ENCODE results near the gene TSGA10IP. TPM values are rescaled to one million over a fixed set of nuclear protein-coding genes. Genes with fewer than 3 reads are reported as not detected.

The TSGA10IP gene
- total RNA-seq, 1 experiment from 2014 or later: 3.4 TPM

- ChIA-PET CTCF (interaction anchor here (0.6 to 2.8 kb wide), 9 partner anchors 9 to 762 kb away, joined by 3 to 47 read pairs (median 4); partner anchors contain the start of genes CCDC85B, FIBP and MUS81), POLR2A (interaction anchor here (0.7 to 1.3 kb wide), 3 partner anchors 8 to 48 kb away, joined by 3 to 7 read pairs (median 3); partner anchors contain the start of gene CCDC85B)
- ATAC-seq (no peak), DNase-seq (ENCODE audit: low spot score) (no peak)
- H3K36me3 Mint-ChIP-seq: no peaks in the 10 kb centered on the region; the same call in 1 of the 2 replicates
- H3K4me3 Mint-ChIP-seq: peak overlapping the region; percentile 71
- H3K9me3 Mint-ChIP-seq: no peaks in the 10 kb centered on the region
- H3K27ac Mint-ChIP-seq: no peak overlapping the region
- peaks cover 65% of the 10 kb centered on the region for H3K27me3 Mint-ChIP-seq (ENCODE audit: low read depth)
- H3K4me1 Mint-ChIP-seq: peaks cover 8% of the 10 kb centered on the region
- TF ChIP-seq USF1 (CRISPR knock-in tag; IDR thresholded peaks at IDR 0.05) (no peak), ATF6 (CRISPR knock-in tag; IDR thresholded peaks at IDR 0.05) (no peak), SP1 (CRISPR knock-in tag; conservative IDR thresholded peaks at IDR 0.05) (no peak), STAT6 (CRISPR knock-in tag; conservative IDR thresholded peaks at IDR 0.05; ENCODE audit: low read depth) (no peak), ZNF532 (CRISPR knock-in tag; IDR thresholded peaks at IDR 0.05; ENCODE audit: borderline replicate concordance) (no peak), CDX4 (CRISPR knock-in tag; IDR thresholded peaks at IDR 0.05; ENCODE audit: borderline replicate concordance) (no peak), JUN (CRISPR knock-in tag; IDR thresholded peaks at IDR 0.05) (no peak), SOX15 (CRISPR knock-in tag; IDR thresholded peaks at IDR 0.05) (no peak), CREB1 (CRISPR knock-in tag; IDR thresholded peaks at IDR 0.05) (no peak), SMAD4 (CRISPR knock-in tag; IDR thresholded peaks at IDR 0.05) (no peak), USF2 (CRISPR knock-in tag; IDR thresholded peaks at IDR 0.05) (no peak), ATF3 (CRISPR knock-in tag; conservative IDR thresholded peaks at IDR 0.05) (no peak), OVOL2 (CRISPR knock-in tag; IDR thresholded peaks at IDR 0.05; ENCODE audit: borderline replicate concordance) (no peak)
These were observed 46.5 kb upstream of the TSGA10IP start for GRCh38 chr11:65898656-65899355.
